HCT116 (cell line): ENCODE data around the gene SLC10A3. TPM values are rescaled to one million over a fixed set of nuclear protein-coding genes. Genes with fewer than 3 reads are reported as not detected.

Source experiments
- ATAC-seq: fragments of 200-7000 bp; cut with Tn5 transposase; 2 replicates; pipeline ENCODE4 v1.9.1; 2020; ENCODE audit warnings: mild to moderate bottlenecking, moderate library complexity
- BruUV-seq: library from RNA; stranded (reverse); fragments of 400-500 nt; replicated peaks from 2 replicates; lab custom pipeline; 2021; lab: Mats Ljungman, UMichigan
- CTCF ChIA-PET: fragments of 300-600 bp; sonication (Branson Sonifier 250); formaldehyde crosslinking; loops from one replicate; lab custom pipeline; 2021; ENCODE audit warnings: antibody characterized with exemption; lab: Charles Lee
- POLR2A ChIA-PET: fragments of 300-600, 350-600 bp; sonication (Branson Sonifier 250); formaldehyde crosslinking; loops from one replicate; lab custom pipeline; 2021; ENCODE audit warnings: antibody characterized with exemption; lab: Charles Lee
- RAD21 ChIA-PET, 2 experiments: fragments of 300-600 bp; sonication (Branson Sonifier 250); formaldehyde crosslinking; loops; one replicate each; lab custom pipeline; 2023; ENCODE audit warnings: low total read pairs in 2 of 2; ENCODE audit not compliant: uncharacterized antibody in 2 of 2, unreplicated experiment in 2 of 2, low non-redundant PET in 1 of 2; lab: Charles Lee
- DNase-seq: peaks from one replicate; pipeline ENCODE4 v3.0.0-alpha.2; 2010; ENCODE audit warnings: low read depth, low spot score
- H2AFZ ChIP-seq: fragments of 200-600 bp; shearing (Covaris generic), sonication (generic); 2 replicates; pipeline ENCODE4 v1.6.1; 2017; ENCODE audit warnings: low read depth, mixed run types, mixed read lengths, antibody characterized with exemption, low read length; ENCODE audit not compliant: poor library complexity, severe bottlenecking
- H3K27ac ChIP-seq: 2 replicates; pipeline ENCODE4 v1.5.1; 2012; ENCODE audit warnings: low read depth, low read length
- H3K27me3 ChIP-seq: fragments of 200-600 bp; sonication (generic); 2 replicates; pipeline ENCODE4 v1.6.1; 2016; ENCODE audit warnings: mixed run types, low read length, mixed read lengths; ENCODE audit not compliant: insufficient read depth
- H3K36me3 ChIP-seq, 2 experiments: fragments of 200-500 bp in 1 of 2; fragments of 200-600 bp in 1 of 2; sonication (Bioruptor generic) in 1 of 2; sonication (generic) in 1 of 2; 2 replicates each; pipeline versions ENCODE4 v1.5.1 to v1.6.1; 2014 to 2016; ENCODE audit warnings: low read length in 2 of 2, inconsistent platforms in 1 of 2, mixed read lengths in 1 of 2, mixed run types in 1 of 2; ENCODE audit not compliant: insufficient read depth in 2 of 2, control insufficient read depth in 1 of 2
- H3K4me1 ChIP-seq, 2 experiments: fragments of 200-600 bp in 1 of 2; sonication (generic) in 1 of 2; 2 replicates each; pipeline versions ENCODE4 v1.5.1 to v1.6.1; 2012 to 2017; ENCODE audit warnings: low read length in 2 of 2, inconsistent platforms in 1 of 2, mild to moderate bottlenecking in 1 of 2, mixed read lengths in 1 of 2, mixed run types in 1 of 2, moderate library complexity in 1 of 2; ENCODE audit not compliant: insufficient read depth in 2 of 2, control insufficient read depth in 1 of 2
- H3K4me2 ChIP-seq: fragments of 200-600 bp; sonication (generic); 2 replicates; pipeline ENCODE4 v1.6.1; 2017; ENCODE audit warnings: mixed run types, low read length, mixed read lengths
- H3K4me3 ChIP-seq, 2 experiments: fragments of 200-600 bp in 1 of 2; sonication (generic) in 1 of 2; replicated peaks in 1 of 2; 2 replicates each; pipeline ENCODE4 v1.5.1; 2011 to 2016; ENCODE audit warnings: low read length in 2 of 2, control low read depth in 1 of 2, low read depth in 1 of 2, mild to moderate bottlenecking in 1 of 2, mixed read lengths in 1 of 2, mixed run types in 1 of 2
- H3K79me2 ChIP-seq: fragments of 200-600 bp; sonication (generic); 2 replicates; pipeline ENCODE4 v1.6.1; 2017; ENCODE audit warnings: mild to moderate bottlenecking, mixed run types, low read length, moderate library complexity, mixed read lengths; ENCODE audit not compliant: insufficient read depth
- H3K9ac ChIP-seq: fragments of 200-600 bp; sonication (generic); 2 replicates; pipeline ENCODE4 v1.6.1; 2016; ENCODE audit warnings: low read length, mixed read lengths
- H3K9me2 ChIP-seq: fragments of 200-600 bp; sonication (generic), shearing (Covaris generic); 2 replicates; pipeline ENCODE4 v1.6.1; 2017; ENCODE audit warnings: mixed run types, mild to moderate bottlenecking, moderate library complexity; ENCODE audit not compliant: insufficient read depth
- H3K9me3 ChIP-seq, 2 experiments: fragments of 200-500 bp in 1 of 2; fragments of 200-600 bp in 1 of 2; sonication (Bioruptor generic) in 1 of 2; sonication (generic) in 1 of 2; 2 replicates each; pipeline ENCODE4 v1.6.1; 2014 to 2017; ENCODE audit warnings: low read length in 2 of 2, mixed read lengths in 2 of 2, inconsistent platforms in 1 of 2, low read depth in 1 of 2, mild to moderate bottlenecking in 1 of 2, mixed run types in 1 of 2, moderate library complexity in 1 of 2; ENCODE audit not compliant: control insufficient read depth in 1 of 2, insufficient read depth in 1 of 2
- H4K20me1 ChIP-seq: fragments of 200-600 bp; sonication (generic), shearing (Covaris generic); 2 replicates; pipeline ENCODE4 v1.6.1; 2017; ENCODE audit warnings: mixed run types, mild to moderate bottlenecking, moderate library complexity; ENCODE audit not compliant: insufficient read depth
- ATF3 ChIP-seq: IDR thresholded peaks from 2 replicates; pipeline ENCODE4 v1.6.1; 2012
- CBX3 ChIP-seq: IDR thresholded peaks from 2 replicates; pipeline ENCODE4 v1.6.1; 2012; ENCODE audit warnings: low read depth
- CEBPB ChIP-seq: IDR thresholded peaks from 2 replicates; pipeline ENCODE4 v1.6.1; 2012; ENCODE audit warnings: low read depth
- CTCF ChIP-seq, 3 experiments: fragments of 200-600 bp in 1 of 3; sonication (generic) in 1 of 3; IDR thresholded peaks in 2 of 3; conservative IDR thresholded peaks in 1 of 3; 2 replicates each; pipeline ENCODE4 v1.5.1; 2012 to 2017; ENCODE audit warnings: low read depth in 2 of 3, low read length in 2 of 3, antibody characterized with exemption in 1 of 3, borderline replicate concordance in 1 of 3, control low read depth in 1 of 3, mild to moderate bottlenecking in 1 of 3, mixed read lengths in 1 of 3, mixed run types in 1 of 3, moderate library complexity in 1 of 3; ENCODE audit not compliant: insufficient read depth in 1 of 3
- EGR1 ChIP-seq: IDR thresholded peaks from 2 replicates; pipeline ENCODE4 v1.6.1; 2012; ENCODE audit warnings: low read depth
- ELF1 ChIP-seq: IDR thresholded peaks from 2 replicates; pipeline ENCODE4 v1.6.1; 2012; ENCODE audit warnings: low read depth, borderline replicate concordance
- EZH2phosphoT487 ChIP-seq: fragments of 200-600 bp; IDR thresholded peaks from 2 replicates; pipeline ENCODE4 v1.6.1; 2018; ENCODE audit warnings: antibody characterized with exemption, borderline replicate concordance
- FOSL1 ChIP-seq: IDR thresholded peaks from 2 replicates; pipeline ENCODE4 v1.6.1; 2012; ENCODE audit warnings: low read depth
- MAX ChIP-seq: IDR thresholded peaks from 2 replicates; pipeline ENCODE4 v1.6.1; 2012
- POLR2A ChIP-seq: IDR thresholded peaks from 2 replicates; pipeline ENCODE4 v1.7.0; 2011; ENCODE audit warnings: borderline replicate concordance; ENCODE audit not compliant: insufficient read depth, insufficient read length; ENCODE audit errors: extremely low read depth
- RAD21 ChIP-seq: IDR thresholded peaks from 2 replicates; pipeline ENCODE4 v1.6.1; 2012; ENCODE audit warnings: low read depth, mild to moderate bottlenecking
- REST ChIP-seq: IDR thresholded peaks from 2 replicates; pipeline ENCODE4 v1.6.1; 2012; ENCODE audit warnings: low read depth
- SIN3A ChIP-seq: IDR thresholded peaks from 2 replicates; pipeline ENCODE4 v1.6.1; 2012; ENCODE audit warnings: low read depth
- SP1 ChIP-seq: IDR thresholded peaks from 2 replicates; pipeline ENCODE4 v1.6.1; 2012; ENCODE audit warnings: low read depth
- SRF ChIP-seq: IDR thresholded peaks from 2 replicates; pipeline ENCODE4 v1.6.1; 2012; ENCODE audit warnings: low read depth
- TCF7L2 ChIP-seq: IDR thresholded peaks from 2 replicates; pipeline ENCODE4 v1.7.0; 2011; ENCODE audit warnings: borderline replicate concordance, inconsistent platforms; ENCODE audit not compliant: insufficient read depth, insufficient read length; ENCODE audit errors: extremely low read depth
- YY1 ChIP-seq: IDR thresholded peaks from 2 replicates; pipeline ENCODE4 v1.6.1; 2011; ENCODE audit warnings: low read length, low read depth, moderate library complexity, mild to moderate bottlenecking; ENCODE audit not compliant: insufficient replicate concordance; ENCODE audit errors: extremely low read depth
- ZBTB33 ChIP-seq: IDR thresholded peaks from 2 replicates; pipeline ENCODE4 v1.6.1; 2011; ENCODE audit warnings: mild to moderate bottlenecking, low read length, moderate library complexity; ENCODE audit not compliant: insufficient replicate concordance; ENCODE audit errors: extremely low read depth
- ZFX ChIP-seq: fragments of 450-650 bp; IDR thresholded peaks from 2 replicates; pipeline ENCODE4 v1.6.1; 2017
- ZNF274 ChIP-seq: fragments of 200-500 bp; sonication (Bioruptor generic); IDR thresholded peaks from 2 replicates; pipeline ENCODE4 v1.6.1; 2014; ENCODE audit warnings: mild to moderate bottlenecking, low read depth, low read length, inconsistent platforms
- intact Hi-C: fragments of 100-400 bp; cut with micrococcal nuclease; formaldehyde crosslinking; loops from 2 replicates; pipeline ENCODE4 v1.10.0; 2022
- total RNA-seq: library from RNA; stranded (reverse); gene quantifications from one replicate; pipeline ENCODE4 v1.2.1, GENCODE V29; 2021; ENCODE audit not compliant: unreplicated experiment

The SLC10A3 gene
- total RNA-seq, 1 experiment from 2014 or later, result 16.2 TPM

GRCh38 chrX:154505734-154506133 lies 15.3 kb upstream of the SLC10A3 start:
- DNase-seq, result no peak
- 0 out of 2 replicates have a peak, but pooled peaks have one; percentile 22 for ATAC-seq
- Histone ChIP-seq H3K4me2 (no peak overlapping the region), H2AFZ (no peak overlapping the region), H3K27ac (no peak overlapping the region), H3K36me3 (no peaks in the 10 kb centered on the region), H3K27me3 (no peaks in the 10 kb centered on the region), H3K4me3 (no peak overlapping the region), H3K9ac (no peak overlapping the region), H3K9me2 (no peaks in the 10 kb centered on the region), H3K79me2 (no peaks in the 10 kb centered on the region), H3K9me3 (no peaks in the 10 kb centered on the region), H4K20me1 (no peaks in the 10 kb centered on the region), H3K4me1 (peaks cover 0 to 5% of the 10 kb centered on the region in 2 experiments; a peak in 1 of 4 replicates)
- TF ChIP-seq TCF7L2, result no peak
- no peak for TF ChIP-seq CEBPB
- no peak for TF ChIP-seq YY1
- TF ChIP-seq SP1, result no peak
- no peak for TF ChIP-seq ZFX
- no peak for TF ChIP-seq EGR1
- TF ChIP-seq EZH2phosphoT487, result no peak
- no peak for TF ChIP-seq ZNF274
- TF ChIP-seq ATF3, result no peak
- TF ChIP-seq ELF1, result no peak
- TF ChIP-seq FOSL1, result no peak
- no peak for TF ChIP-seq SIN3A
- TF ChIP-seq MAX, result no peak
- no peak for TF ChIP-seq CBX3
- no peak for TF ChIP-seq ZBTB33
- no peak for TF ChIP-seq SRF
- no peak for TF ChIP-seq REST
- no peak for TF ChIP-seq CTCF (IDR thresholded peaks at IDR 0.05 in 2 of 3, conservative IDR thresholded peaks at IDR 0.05 in 1 of 3; ENCODE audit: borderline replicate concordance in 1 of 3, insufficient read depth in 1 of 3, low read depth in 2 of 3, low read length in 2 of 3)
- no peak for TF ChIP-seq POLR2A
- TF ChIP-seq RAD21, result no peak
- intact Hi-C loops, result no loop called here
- no TSS peak for BruUV-seq
- RAD21 ChIA-PET, result no interaction called here
- POLR2A ChIA-PET, result interaction anchor here (0.6 kb wide), 1 partner anchor 78 kb away, joined by 4 read pairs; no protein-coding TSS in a partner anchor
- CTCF ChIA-PET, result no interaction called here
